Hematopoietic multipotent progenitor cell treated with erythropoietin and hydrocortisone succinate and interleukin-3 and kit ligand, for 8 days (in vitro differentiated cells): ENCODE results near the gene IRF7.

Source experiments
- DNase-seq: peaks from one replicate; pipeline ENCODE4 v3.0.0-alpha.2; 2015

The IRF7 gene

GRCh38 chr11:620201-620600 lies 4.5 kb upstream of the IRF7 start:
- no peak for DNase-seq

GRCh38 chr11:619628-620050 lies 3.9 kb upstream of the IRF7 start:
- no peak for DNase-seq

GRCh38 chr11:618856-619627 lies 3.3 kb upstream of the IRF7 start:
- no peak for DNase-seq

- no peak for DNase-seq
Observed at GRCh38 chr11:617912-618682, 2.3 kb upstream of the IRF7 start.

GRCh38 chr11:617199-617911 lies 1.6 kb upstream of the IRF7 start:
- no peak for DNase-seq

GRCh38 chr11:616320-617198 lies 809 bp upstream of the IRF7 start:
- no peak for DNase-seq

GRCh38 chr11:614623-615503 lies 887 bp downstream of the IRF7 start:
- no peak for DNase-seq

- DNase-seq, result no peak
Observed at GRCh38 chr11:614021-614622, 1.6 kb downstream of the IRF7 start.

- DNase-seq, result peak; percentile 55
Observed at GRCh38 chr11:613369-613968, 2.3 kb downstream of the IRF7 start.

- no peak for DNase-seq
Observed at GRCh38 chr11:612961-613300, 2.8 kb downstream of the IRF7 start.

GRCh38 chr11:612201-612960 lies 3.4 kb downstream of the IRF7 start:
- DNase-seq, result peak; percentile 50

- DNase-seq, result no peak
Observed at GRCh38 chr11:611001-611996, 4.5 kb downstream of the IRF7 start.

- no peak for DNase-seq
Observed at GRCh38 chr11:610146-610801, 5.5 kb downstream of the IRF7 start.

- no peak for DNase-seq
Observed at GRCh38 chr11:609341-609811, 6.4 kb downstream of the IRF7 start.

- DNase-seq, result no peak
Observed at GRCh38 chr11:608791-609251, 6.9 kb downstream of the IRF7 start.

- no peak for DNase-seq
Observed at GRCh38 chr11:607971-608659, 7.6 kb downstream of the IRF7 start.
